ENCODE measurements around the gene ZFP92. TPM values are rescaled to one million over a fixed set of nuclear protein-coding genes. Genes with fewer than 3 reads are reported as not detected.
"Not testable (repeated sequence)": the region's sequence is repeated elsewhere in the genome, so short reads cannot be mapped to it uniquely, and the experiment has no call there.

ZFP92 gene
- total RNA-seq, 6 experiments from 2014 or later, result 0.03 to 0.38 (median 0.06) TPM

DNA sequence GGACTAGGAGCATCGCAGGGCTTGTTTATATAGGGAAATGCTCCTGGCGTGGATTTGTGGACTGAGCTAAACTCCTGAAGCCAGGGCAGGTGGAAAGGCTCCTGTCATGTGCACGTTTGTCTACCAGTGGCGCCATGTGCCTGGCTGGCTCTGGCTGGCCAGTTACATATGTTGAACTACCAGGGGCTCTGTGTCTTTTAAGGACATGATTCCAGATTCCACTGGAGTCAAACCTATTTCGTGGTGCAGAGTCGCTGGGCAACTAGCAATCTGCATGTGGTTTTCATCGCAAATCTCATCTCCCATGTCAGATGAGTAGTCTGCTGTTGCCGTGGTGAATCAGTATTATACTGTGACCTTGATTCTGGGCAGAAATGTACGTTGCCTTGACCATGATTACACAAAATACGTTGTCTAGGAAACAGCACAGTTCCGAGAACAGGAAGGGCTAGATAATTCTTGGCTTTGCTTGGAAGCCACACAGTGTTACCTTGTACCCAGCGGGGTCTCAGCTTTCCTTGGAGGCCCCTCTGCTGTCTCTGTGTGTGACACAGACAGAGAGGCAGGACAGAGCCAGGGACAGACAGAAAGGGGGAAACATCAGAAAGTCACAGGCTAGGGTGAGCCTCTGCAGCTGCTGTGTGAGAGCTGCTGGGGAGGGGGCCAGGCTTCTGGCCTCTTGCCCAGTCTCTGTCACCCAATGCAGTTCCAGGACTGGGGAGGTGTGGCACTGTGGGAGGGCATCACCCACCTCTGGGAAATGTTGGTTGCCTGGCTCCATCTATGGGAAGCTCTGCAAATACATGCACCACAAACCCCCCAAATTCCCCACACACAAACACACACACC is 29.4 kb upstream of the ZFP92 start:
- Mint-ChIP-seq H3K9me3 (no peaks in the 10 kb centered on the region), H3K36me3 (ENCODE audit: low read depth) (no peaks in the 10 kb centered on the region), H3K27ac (no peak overlapping the region; the same call in 1 of the 2 replicates), H3K4me3 (no peak overlapping the region), H3K27me3 (ENCODE audit: insufficient read depth) (peaks cover 3% of the 10 kb centered on the region), H3K4me1 (ENCODE audit: low read depth) (no peaks in the 10 kb centered on the region)
- TF ChIP-seq, protein P1, sequence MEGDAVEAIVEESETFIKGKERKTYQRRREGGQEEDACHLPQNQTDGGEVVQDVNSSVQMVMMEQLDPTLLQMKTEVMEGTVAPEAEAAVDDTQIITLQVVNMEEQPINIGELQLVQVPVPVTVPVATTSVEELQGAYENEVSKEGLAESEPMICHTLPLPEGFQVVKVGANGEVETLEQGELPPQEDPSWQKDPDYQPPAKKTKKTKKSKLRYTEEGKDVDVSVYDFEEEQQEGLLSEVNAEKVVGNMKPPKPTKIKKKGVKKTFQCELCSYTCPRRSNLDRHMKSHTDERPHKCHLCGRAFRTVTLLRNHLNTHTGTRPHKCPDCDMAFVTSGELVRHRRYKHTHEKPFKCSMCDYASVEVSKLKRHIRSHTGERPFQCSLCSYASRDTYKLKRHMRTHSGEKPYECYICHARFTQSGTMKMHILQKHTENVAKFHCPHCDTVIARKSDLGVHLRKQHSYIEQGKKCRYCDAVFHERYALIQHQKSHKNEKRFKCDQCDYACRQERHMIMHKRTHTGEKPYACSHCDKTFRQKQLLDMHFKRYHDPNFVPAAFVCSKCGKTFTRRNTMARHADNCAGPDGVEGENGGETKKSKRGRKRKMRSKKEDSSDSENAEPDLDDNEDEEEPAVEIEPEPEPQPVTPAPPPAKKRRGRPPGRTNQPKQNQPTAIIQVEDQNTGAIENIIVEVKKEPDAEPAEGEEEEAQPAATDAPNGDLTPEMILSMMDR (IDR thresholded peaks at IDR 0.05), result no peak
- DNase-seq, result peak; percentile 87

GRCh38 chrX:153382563-153383482 is 28.4 kb upstream of the ZFP92 start:
- no peak overlapping the region for H3K27ac Mint-ChIP-seq
- H3K4me1 Mint-ChIP-seq (ENCODE audit: low read depth), result no peaks in the 10 kb centered on the region
- peaks cover 8% of the 10 kb centered on the region for H3K27me3 Mint-ChIP-seq (ENCODE audit: insufficient read depth)
- H3K9me3 Mint-ChIP-seq, result no peaks in the 10 kb centered on the region
- TF ChIP-seq, protein P1 (IDR thresholded peaks at IDR 0.05), result no peak
- no peak for DNase-seq
- H3K4me3 Mint-ChIP-seq, result no peak overlapping the region
- H3K36me3 Mint-ChIP-seq (ENCODE audit: low read depth), result no peaks in the 10 kb centered on the region

DNA sequence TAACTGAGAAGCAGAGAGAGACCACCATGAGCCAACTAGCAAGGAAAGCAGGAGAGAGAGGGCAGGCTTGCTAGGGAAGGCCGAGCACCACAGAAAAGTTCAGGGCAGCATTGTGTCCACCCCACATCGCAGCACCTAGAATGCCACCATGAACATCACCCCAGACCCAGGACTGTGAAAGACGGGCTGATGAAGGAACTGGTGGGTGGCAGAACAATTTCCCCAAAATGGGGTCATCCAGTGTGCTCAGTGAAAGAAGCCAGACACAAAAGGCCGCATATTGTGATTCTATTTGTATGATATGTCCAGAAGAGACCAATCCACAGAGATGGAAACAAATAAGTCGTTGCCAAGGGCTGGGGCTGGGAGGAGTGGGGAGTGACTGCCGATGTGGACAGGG is 26.9 kb upstream of the ZFP92 start:
- TF ChIP-seq, protein P1 (IDR thresholded peaks at IDR 0.05), result no peak
- Mint-ChIP-seq H3K36me3 (ENCODE audit: low read depth) (no peaks in the 10 kb centered on the region), H3K4me3 (no peak overlapping the region), H3K4me1 (ENCODE audit: low read depth) (no peaks in the 10 kb centered on the region), H3K9me3 (no peaks in the 10 kb centered on the region), H3K27ac (no peak overlapping the region), H3K27me3 (ENCODE audit: insufficient read depth) (peaks cover 8% of the 10 kb centered on the region; the same call in 1 of the 2 replicates)
- no peak for DNase-seq

GRCh38 chrX:153384973-153385372 is 26.3 kb upstream of the ZFP92 start:
- H3K27ac Mint-ChIP-seq; H3K36me3 Mint-ChIP-seq (ENCODE audit: low read depth); H3K27me3 Mint-ChIP-seq (ENCODE audit: insufficient read depth); H3K9me3 Mint-ChIP-seq; H3K4me1 Mint-ChIP-seq (ENCODE audit: low read depth); DNase-seq; H3K4me3 Mint-ChIP-seq: not testable (repeated sequence)

- TF ChIP-seq, protein P1 (IDR thresholded peaks at IDR 0.05), result no peak
- no peaks in the 10 kb centered on the region for H3K4me1 Mint-ChIP-seq (ENCODE audit: low read depth)
- H3K36me3 Mint-ChIP-seq (ENCODE audit: low read depth), result no peaks in the 10 kb centered on the region
- H3K4me3 Mint-ChIP-seq, result no peak overlapping the region
- H3K27me3 Mint-ChIP-seq (ENCODE audit: insufficient read depth), result peaks cover 7% of the 10 kb centered on the region; the same call in 1 of the 2 replicates
- no peaks in the 10 kb centered on the region for H3K9me3 Mint-ChIP-seq
- H3K27ac Mint-ChIP-seq, result no peak overlapping the region
- no peak for DNase-seq
Observed at GRCh38 chrX:153386097-153386496, 25.2 kb upstream of the ZFP92 start.

Data from HFFc6 (cell line).